H9 (cell line): ENCODE measurements around the gene MAGI3. TPM values are rescaled to one million over a fixed set of nuclear protein-coding genes. Genes with fewer than 3 reads are reported as not detected.

Experiments used
- DNase-seq: peaks from one replicate; pipeline ENCODE4 v3.0.0-alpha.2; 2017
- H2AFZ ChIP-seq: one replicate; pipeline ENCODE4 v1.6.1; 2013; ENCODE audit warnings: mild to moderate bottlenecking, low read length, control low read depth, moderate library complexity
- H2AK5ac ChIP-seq: 2 replicates; pipeline ENCODE4 v1.6.1; 2013; ENCODE audit warnings: low read length, control low read depth, mixed read lengths; ENCODE audit not compliant: insufficient read length
- H2BK120ac ChIP-seq: one replicate; pipeline ENCODE4 v1.6.1; 2013; ENCODE audit warnings: low read depth, mild to moderate bottlenecking, low read length, control low read depth, inconsistent platforms; ENCODE audit not compliant: poor library complexity, severe bottlenecking
- H2BK12ac ChIP-seq: 2 replicates; pipeline ENCODE4 v1.6.1; 2013; ENCODE audit warnings: low read length, control low read depth, mixed read lengths, low read depth; ENCODE audit not compliant: insufficient read length
- H2BK15ac ChIP-seq: 2 replicates; pipeline ENCODE4 v1.6.1; 2013; ENCODE audit warnings: low read depth, low read length, control low read depth
- H2BK20ac ChIP-seq: one replicate; pipeline ENCODE4 v1.6.1; 2013; ENCODE audit warnings: low read depth, mild to moderate bottlenecking, low read length, control low read depth, inconsistent platforms; ENCODE audit not compliant: poor library complexity, severe bottlenecking
- H2BK5ac ChIP-seq: 2 replicates; pipeline ENCODE4 v1.6.1; 2013; ENCODE audit warnings: low read length, control low read depth, mixed read lengths; ENCODE audit not compliant: insufficient read length
- H3K14ac ChIP-seq: 2 replicates; pipeline ENCODE4 v1.6.1; 2013; ENCODE audit warnings: low read length, control low read depth; ENCODE audit not compliant: insufficient read depth
- H3K18ac ChIP-seq: 2 replicates; pipeline ENCODE4 v1.6.1; 2013; ENCODE audit warnings: low read depth, mild to moderate bottlenecking, mixed read lengths, low read length, control low read depth; ENCODE audit not compliant: insufficient read length
- H3K23ac ChIP-seq: 2 replicates; pipeline ENCODE4 v1.6.1; 2013; ENCODE audit warnings: low read length, control low read depth, mixed read lengths, low read depth; ENCODE audit not compliant: insufficient read length
- H3K23me2 ChIP-seq: 2 replicates; pipeline ENCODE4 v1.6.1; 2013; ENCODE audit warnings: low read depth, mild to moderate bottlenecking, mixed read lengths, low read length, control low read depth; ENCODE audit not compliant: insufficient read length, poor library complexity, severe bottlenecking
- H3K27ac ChIP-seq: 2 replicates; pipeline ENCODE4 v1.5.1; 2013; ENCODE audit warnings: low read length, control low read depth, mixed read lengths, low read depth; ENCODE audit not compliant: insufficient read length
- H3K27me3 ChIP-seq: 2 replicates; pipeline ENCODE4 v1.6.1; 2013; ENCODE audit warnings: low read length, control low read depth, inconsistent platforms; ENCODE audit not compliant: insufficient read depth
- H3K4ac ChIP-seq: 2 replicates; pipeline ENCODE4 v1.6.1; 2013; ENCODE audit warnings: low read depth, mild to moderate bottlenecking, control low read depth, inconsistent platforms, low read length, moderate library complexity
- H3K4me1 ChIP-seq: 2 replicates; pipeline ENCODE4 v1.6.1; 2013; ENCODE audit warnings: low read length, control low read depth, inconsistent platforms; ENCODE audit not compliant: insufficient read depth
- H3K4me2 ChIP-seq: 2 replicates; pipeline ENCODE4 v1.6.1; 2013; ENCODE audit warnings: low read length, control low read depth, mixed read lengths; ENCODE audit not compliant: insufficient read length, insufficient read depth
- H3K56ac ChIP-seq: 2 replicates; pipeline ENCODE4 v1.6.1; 2013; ENCODE audit warnings: low read depth, mild to moderate bottlenecking, mixed read lengths, low read length, control low read depth; ENCODE audit not compliant: insufficient read length
- H3K79me1 ChIP-seq: 2 replicates; pipeline ENCODE4 v1.6.1; 2013; ENCODE audit warnings: low read depth, mild to moderate bottlenecking, moderate library complexity, low read length, control low read depth, inconsistent platforms; ENCODE audit not compliant: insufficient read depth, poor library complexity, severe bottlenecking
- H3K79me2 ChIP-seq: 2 replicates; pipeline ENCODE4 v1.6.1; 2013; ENCODE audit warnings: low read length, control low read depth, inconsistent platforms; ENCODE audit not compliant: insufficient read depth
- H3K9ac ChIP-seq: 2 replicates; pipeline ENCODE4 v1.6.1; 2013; ENCODE audit warnings: low read length, control low read depth, mixed read lengths; ENCODE audit not compliant: insufficient read length; ENCODE audit errors: extremely low read depth
- H3K9me3 ChIP-seq: one replicate; pipeline ENCODE4 v1.6.1; 2013; ENCODE audit warnings: low read depth, low read length, inconsistent platforms; ENCODE audit not compliant: control insufficient read depth
- H3T11ph ChIP-seq: one replicate; pipeline ENCODE4 v1.6.1; 2013; ENCODE audit warnings: mild to moderate bottlenecking, low read length, control low read depth, inconsistent platforms
- H4K20me1 ChIP-seq: one replicate; pipeline ENCODE4 v1.6.1; 2013; ENCODE audit not compliant: control insufficient read depth, insufficient read length, insufficient read depth
- H4K5ac ChIP-seq: 2 replicates; pipeline ENCODE4 v1.6.1; 2013; ENCODE audit warnings: low read depth, mild to moderate bottlenecking, mixed read lengths, low read length, control low read depth; ENCODE audit not compliant: insufficient read length
- H4K8ac ChIP-seq: replicated peaks from 2 replicates; pipeline ENCODE4 v1.6.1; 2013; ENCODE audit warnings: low read length, control low read depth, mixed read lengths, low read depth; ENCODE audit not compliant: insufficient read length
- H4K91ac ChIP-seq: 2 replicates; pipeline ENCODE4 v1.6.1; 2013; ENCODE audit warnings: low read depth, mild to moderate bottlenecking, moderate library complexity, mixed read lengths, low read length, control low read depth; ENCODE audit not compliant: insufficient read length
- H3K27ac Mint-ChIP-seq, 3 experiments: 2 replicates in 2 of 3; 3 replicates in 1 of 3; pipeline ENCODE4 v1.8.0; 2020 to 2021; ENCODE audit warnings: mixed read lengths in 3 of 3, mild to moderate bottlenecking in 1 of 3, moderate library complexity in 1 of 3
- H3K27me3 Mint-ChIP-seq: 2 replicates; pipeline ENCODE4 v1.8.0; 2021; ENCODE audit warnings: low read depth, mild to moderate bottlenecking, moderate library complexity, mixed read lengths
- H3K36me3 Mint-ChIP-seq, 3 experiments: 2 replicates in 2 of 3; 3 replicates in 1 of 3; pipeline ENCODE4 v1.8.0; 2020 to 2021; ENCODE audit warnings: low read depth in 3 of 3, mixed read lengths in 3 of 3; ENCODE audit not compliant: insufficient read depth in 1 of 3
- H3K4me1 Mint-ChIP-seq, 2 experiments: 2 replicates each; pipeline ENCODE4 v1.8.0; 2020; ENCODE audit warnings: mixed read lengths in 2 of 2
- H3K4me3 Mint-ChIP-seq, 2 experiments: 2 replicates in 1 of 2; 3 replicates in 1 of 2; pipeline ENCODE4 v1.8.0; 2020 to 2021; ENCODE audit warnings: mild to moderate bottlenecking in 2 of 2, mixed read lengths in 2 of 2, moderate library complexity in 1 of 2
- H3K9me3 Mint-ChIP-seq, 2 experiments: 2 replicates in 1 of 2; 3 replicates in 1 of 2; pipeline ENCODE4 v1.8.0; 2020; ENCODE audit warnings: mild to moderate bottlenecking in 2 of 2, mixed read lengths in 2 of 2, moderate library complexity in 1 of 2
- CTCF ChIP-seq: fragments of 200-600 bp; sonication (generic); conservative IDR thresholded peaks from 3 replicates; pipeline ENCODE4 v1.8.0; 2021; ENCODE audit warnings: antibody characterized with exemption, mild to moderate bottlenecking
- WGBS: extraction: QIAGEN DNeasy Blood & Tissue Kit; methylation state at CpG from one replicate; pipeline ENCODE4 v1.1.7; 2013; ENCODE audit warnings: missing lambda C conversion rate, low lambda C conversion rate, mixed read lengths; ENCODE audit not compliant: insufficient read length; ENCODE audit errors: extremely low coverage; 5-methylcytosine and 5-hydroxymethylcytosine counted together
- total RNA-seq: library from RNA; stranded (reverse); gene quantifications from 2 replicates; pipeline ENCODE4 v1.2.1, GENCODE V29; 2021

The MAGI3 gene
- total RNA-seq, 1 experiment from 2014 or later, result 8.2 TPM

GRCh38 chr1:113453771-113454083 is 63.4 kb downstream of the MAGI3 start:
- Histone ChIP-seq H2BK20ac (no peak overlapping the region), H2BK12ac (no peak overlapping the region), H4K20me1 (no peaks in the 10 kb centered on the region), H3K9me3 (no peaks in the 10 kb centered on the region), H3K27ac (no peak overlapping the region), H3K23ac (no peak overlapping the region), H3K56ac (no peak overlapping the region), H3K4me2 (no peak overlapping the region), H3K79me1 (no peaks in the 10 kb centered on the region), H3K79me2 (no peaks in the 10 kb centered on the region), H3K27me3 (no peaks in the 10 kb centered on the region), H3T11ph (no peak overlapping the region), H2AK5ac (no peak overlapping the region), H3K9ac (no peak overlapping the region), H2BK5ac (no peak overlapping the region), H2AFZ (no peak overlapping the region), H3K23me2 (no peaks in the 10 kb centered on the region), H3K14ac (no peak overlapping the region), H2BK120ac (no peak overlapping the region), H3K18ac (no peak overlapping the region), H4K8ac (no peak overlapping the region), H3K4me1 (no peaks in the 10 kb centered on the region), H4K5ac (no peak overlapping the region), H2BK15ac (no peak overlapping the region), H4K91ac (no peak overlapping the region), H3K4ac (no peak overlapping the region)
- H3K27ac Mint-ChIP-seq, result no peak overlapping the region
- H3K36me3 Mint-ChIP-seq, result peaks cover 0 to 4% (median 0%) of the 10 kb centered on the region in 3 experiments; a peak in 3 of 7 replicates
- no peak overlapping the region for H3K4me3 Mint-ChIP-seq
- peaks cover 8 to 9% of the 10 kb centered on the region in 2 experiments for H3K4me1 Mint-ChIP-seq
- no peak for TF ChIP-seq CTCF
- WGBS, result no CpG with 5 or more reads among the region's 1 CpG
- DNase-seq, result no peak
- no peaks in the 10 kb centered on the region for H3K9me3 Mint-ChIP-seq
- no peaks in the 10 kb centered on the region for H3K27me3 Mint-ChIP-seq
